Subcutaneous adipose tissue (tissue), 4 donors: ENCODE data around the gene BRAT1. TPM values are rescaled to one million over a fixed set of nuclear protein-coding genes. Genes with fewer than 3 reads are reported as not detected.

ENCODE experiments used
- total RNA-seq, 4 donors: library from RNA; depleted of rRNA; stranded (reverse); fragments of >200 nt; gene quantifications; one replicate each; pipeline ENCODE4 v1.1.0, GENCODE V29; 2016
- TF ChIP-seq, protein P1 (sequence below): fragments of 450-650 bp; IDR thresholded peaks from one replicate; pipeline ENCODE4 v1.5.1; 2016; ENCODE audit warnings: low read depth, mild to moderate bottlenecking, control low read depth, antibody characterized with exemption, moderate library complexity

BRAT1 gene
- total RNA-seq, 4 donors from 2014 or later = 11.7 to 42.2 (median 19.8) TPM

GRCh38 chr7:2592375-2592865 lies 37.1 kb upstream of the BRAT1 start:
- TF ChIP-seq, protein P1, sequence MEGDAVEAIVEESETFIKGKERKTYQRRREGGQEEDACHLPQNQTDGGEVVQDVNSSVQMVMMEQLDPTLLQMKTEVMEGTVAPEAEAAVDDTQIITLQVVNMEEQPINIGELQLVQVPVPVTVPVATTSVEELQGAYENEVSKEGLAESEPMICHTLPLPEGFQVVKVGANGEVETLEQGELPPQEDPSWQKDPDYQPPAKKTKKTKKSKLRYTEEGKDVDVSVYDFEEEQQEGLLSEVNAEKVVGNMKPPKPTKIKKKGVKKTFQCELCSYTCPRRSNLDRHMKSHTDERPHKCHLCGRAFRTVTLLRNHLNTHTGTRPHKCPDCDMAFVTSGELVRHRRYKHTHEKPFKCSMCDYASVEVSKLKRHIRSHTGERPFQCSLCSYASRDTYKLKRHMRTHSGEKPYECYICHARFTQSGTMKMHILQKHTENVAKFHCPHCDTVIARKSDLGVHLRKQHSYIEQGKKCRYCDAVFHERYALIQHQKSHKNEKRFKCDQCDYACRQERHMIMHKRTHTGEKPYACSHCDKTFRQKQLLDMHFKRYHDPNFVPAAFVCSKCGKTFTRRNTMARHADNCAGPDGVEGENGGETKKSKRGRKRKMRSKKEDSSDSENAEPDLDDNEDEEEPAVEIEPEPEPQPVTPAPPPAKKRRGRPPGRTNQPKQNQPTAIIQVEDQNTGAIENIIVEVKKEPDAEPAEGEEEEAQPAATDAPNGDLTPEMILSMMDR = no peak

DNA sequence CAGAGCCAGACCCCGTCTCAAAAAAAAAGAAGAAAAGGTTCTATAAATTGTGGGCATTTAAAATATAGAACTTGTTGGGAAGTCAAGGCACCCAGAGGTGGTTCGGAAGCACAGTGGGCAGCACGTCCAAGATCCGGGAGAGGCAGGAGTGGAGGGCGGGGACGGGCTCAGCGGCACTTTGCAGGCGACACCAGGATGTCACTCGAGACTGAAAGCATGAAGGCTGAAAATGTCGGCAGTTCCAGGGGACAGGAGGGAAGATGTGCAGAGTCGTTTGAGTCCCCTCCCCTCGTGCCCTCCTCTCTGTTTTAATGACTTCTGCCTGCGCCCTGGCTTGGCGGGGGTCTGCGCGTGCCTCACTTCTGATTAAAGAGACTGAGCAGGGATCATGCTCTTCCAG lies 34.0 kb upstream of the BRAT1 start:
- TF ChIP-seq, protein P1 = no peak

GRCh38 chr7:2587778-2588177 lies 32.5 kb upstream of the BRAT1 start:
- TF ChIP-seq, protein P1 = no peak

GRCh38 chr7:2587134-2587533 lies 31.8 kb upstream of the BRAT1 start:
- TF ChIP-seq, protein P1 = no peak

DNA sequence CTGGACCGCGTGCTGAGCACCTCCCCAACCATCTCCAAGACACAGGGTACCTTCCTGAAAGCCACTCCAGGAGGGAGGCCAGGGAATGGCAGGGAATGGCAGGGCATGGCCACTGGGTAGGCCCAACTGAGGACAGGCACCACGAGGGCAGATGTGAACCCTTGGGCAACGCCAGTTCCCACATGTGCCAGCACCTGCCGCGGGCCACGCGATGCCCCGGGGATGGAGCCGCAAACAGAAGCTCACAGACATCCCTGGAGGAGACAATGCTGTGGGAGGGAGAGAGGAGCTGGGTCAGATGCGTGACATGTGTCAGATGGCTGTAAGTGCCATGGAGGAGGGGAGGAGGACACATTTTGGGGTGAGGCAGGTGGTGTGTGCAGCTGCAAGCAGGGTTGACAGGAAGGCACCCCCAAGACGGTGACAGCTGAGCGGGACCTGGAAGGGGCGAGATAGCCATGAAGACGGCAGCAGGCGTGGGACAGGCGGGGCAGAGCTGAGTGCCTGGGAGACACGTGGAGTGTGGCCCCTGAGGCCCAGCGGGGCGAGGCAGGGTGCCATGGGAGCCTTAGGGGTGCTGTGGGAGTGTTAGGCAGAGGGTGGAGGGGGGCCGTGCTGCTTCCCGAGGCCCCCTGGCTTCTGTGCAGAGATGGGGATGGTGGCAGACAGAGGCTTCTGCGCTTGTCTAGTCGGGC lies 31.1 kb upstream of the BRAT1 start:
- TF ChIP-seq, protein P1 = no peak

GRCh38 chr7:2585446-2585845 lies 30.1 kb upstream of the BRAT1 start:
- TF ChIP-seq, protein P1 = no peak

- TF ChIP-seq, protein P1 = no peak
These were observed 28.7 kb upstream of the BRAT1 start for GRCh38 chr7:2583798-2584580.
